ENCODE data around the gene DNASE1.

The DNASE1 gene

DNA sequence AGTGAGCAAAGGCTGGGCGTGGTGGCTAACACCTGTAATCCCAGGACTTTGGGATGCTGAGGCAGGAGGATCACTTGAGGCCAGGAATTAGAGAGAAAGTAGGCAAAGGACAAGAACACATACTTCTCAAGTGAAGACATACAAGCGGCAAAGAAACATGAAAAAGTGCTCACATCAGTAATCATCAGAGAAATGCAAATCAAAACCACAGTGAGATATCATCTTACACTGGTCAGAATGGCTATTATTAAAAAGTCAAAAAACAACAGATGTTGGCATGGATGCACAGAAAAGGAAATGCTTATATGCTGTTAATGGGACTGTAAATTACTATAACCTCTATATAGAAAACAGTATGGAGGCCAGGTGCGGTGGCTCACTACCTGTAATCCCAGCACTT is 30.8 kb upstream of the DNASE1 start:
- H3K4me3 ChIP-seq (ENCODE audit: low read depth, low read length) = no peak overlapping the region
- TF ChIP-seq, protein P1, sequence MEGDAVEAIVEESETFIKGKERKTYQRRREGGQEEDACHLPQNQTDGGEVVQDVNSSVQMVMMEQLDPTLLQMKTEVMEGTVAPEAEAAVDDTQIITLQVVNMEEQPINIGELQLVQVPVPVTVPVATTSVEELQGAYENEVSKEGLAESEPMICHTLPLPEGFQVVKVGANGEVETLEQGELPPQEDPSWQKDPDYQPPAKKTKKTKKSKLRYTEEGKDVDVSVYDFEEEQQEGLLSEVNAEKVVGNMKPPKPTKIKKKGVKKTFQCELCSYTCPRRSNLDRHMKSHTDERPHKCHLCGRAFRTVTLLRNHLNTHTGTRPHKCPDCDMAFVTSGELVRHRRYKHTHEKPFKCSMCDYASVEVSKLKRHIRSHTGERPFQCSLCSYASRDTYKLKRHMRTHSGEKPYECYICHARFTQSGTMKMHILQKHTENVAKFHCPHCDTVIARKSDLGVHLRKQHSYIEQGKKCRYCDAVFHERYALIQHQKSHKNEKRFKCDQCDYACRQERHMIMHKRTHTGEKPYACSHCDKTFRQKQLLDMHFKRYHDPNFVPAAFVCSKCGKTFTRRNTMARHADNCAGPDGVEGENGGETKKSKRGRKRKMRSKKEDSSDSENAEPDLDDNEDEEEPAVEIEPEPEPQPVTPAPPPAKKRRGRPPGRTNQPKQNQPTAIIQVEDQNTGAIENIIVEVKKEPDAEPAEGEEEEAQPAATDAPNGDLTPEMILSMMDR (IDR thresholded peaks at IDR 0.05; ENCODE audit: insufficient read depth, low read length, missing control alignments) = no peak
- CTCF ChIA-PET = interaction anchor here (0.8 kb wide), 1 partner anchor 88 kb away, joined by 4 read pairs; no protein-coding TSS in a partner anchor
- no peak for DNase-seq (ENCODE audit: low read depth, low spot score)
- POLR2A ChIA-PET = no interaction called here

DNA sequence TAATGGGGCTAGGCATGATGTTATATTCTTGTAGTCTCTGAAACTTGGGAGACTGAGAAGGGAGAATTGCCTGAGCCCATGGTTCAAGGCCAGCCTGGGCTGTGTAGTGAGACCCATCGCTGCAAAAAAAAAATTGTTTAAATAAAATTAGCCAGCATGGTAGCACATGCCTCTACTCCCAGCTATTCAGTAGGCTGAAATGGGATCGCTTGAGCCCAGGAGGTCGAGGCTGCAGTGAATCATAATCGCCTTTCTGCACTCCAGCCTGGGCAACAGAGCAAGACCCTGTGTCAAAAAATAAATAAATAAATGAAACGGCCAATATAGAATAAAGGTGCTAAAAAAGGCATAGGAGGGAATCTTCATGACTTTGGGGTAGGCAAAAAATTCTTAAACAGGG is 29.2 kb upstream of the DNASE1 start:
- ChIA-PET CTCF (no interaction called here), POLR2A (no interaction called here)
- DNase-seq (ENCODE audit: low read depth, low spot score) = no peak
- TF ChIP-seq, protein P1 (IDR thresholded peaks at IDR 0.05; ENCODE audit: insufficient read depth, low read length, missing control alignments) = no peak
- H3K4me3 ChIP-seq (ENCODE audit: low read depth, low read length) = no peak overlapping the region

DNA sequence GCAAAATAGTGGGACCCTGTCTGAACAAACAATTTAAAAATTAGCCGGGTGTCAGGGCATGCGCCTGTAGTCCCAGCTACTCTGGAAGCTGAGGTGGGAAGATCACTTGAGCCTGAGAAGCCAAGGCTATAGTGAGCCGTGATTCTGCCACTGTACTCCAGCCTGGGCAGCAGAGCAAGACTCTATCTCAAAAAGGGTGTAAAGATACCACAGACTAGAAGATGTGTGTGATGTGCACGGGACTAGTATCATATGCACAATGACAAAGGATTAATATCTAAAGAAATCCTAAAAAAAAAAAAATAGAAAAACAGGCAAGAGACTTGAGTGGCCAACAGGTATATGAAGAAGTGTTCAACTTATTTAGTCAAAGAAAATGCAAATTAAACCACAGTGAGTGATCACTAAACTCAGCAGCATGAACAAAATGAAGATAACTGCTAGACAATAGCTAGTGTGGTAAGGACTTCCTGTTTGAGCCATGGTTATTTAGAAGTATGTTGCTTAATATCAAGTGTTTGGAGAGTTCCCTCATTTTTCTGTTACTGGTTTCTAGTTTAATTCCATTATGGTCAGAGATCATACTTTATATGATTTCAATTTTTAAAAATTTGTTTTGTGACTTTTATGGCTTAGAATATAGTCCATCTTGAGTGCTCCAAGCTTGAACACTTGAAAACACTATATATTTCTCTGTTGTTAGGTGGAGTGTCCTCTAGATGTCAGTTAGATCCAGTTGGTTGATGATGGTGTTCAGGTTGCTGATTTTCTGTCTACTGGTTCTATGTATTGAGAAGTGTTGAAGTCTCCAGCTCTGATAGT is 28.4 kb upstream of the DNASE1 start:
- no peak overlapping the region for H3K4me3 ChIP-seq (ENCODE audit: low read depth, low read length)
- ChIA-PET POLR2A (no interaction called here), CTCF (interaction anchor here (1.2 kb wide), 1 partner anchor 10 kb away, joined by 5 read pairs; no protein-coding TSS in a partner anchor)
- no peak for DNase-seq (ENCODE audit: low read depth, low spot score)
- TF ChIP-seq, protein P1 (IDR thresholded peaks at IDR 0.05; ENCODE audit: insufficient read depth, low read length, missing control alignments) = no peak

DNA sequence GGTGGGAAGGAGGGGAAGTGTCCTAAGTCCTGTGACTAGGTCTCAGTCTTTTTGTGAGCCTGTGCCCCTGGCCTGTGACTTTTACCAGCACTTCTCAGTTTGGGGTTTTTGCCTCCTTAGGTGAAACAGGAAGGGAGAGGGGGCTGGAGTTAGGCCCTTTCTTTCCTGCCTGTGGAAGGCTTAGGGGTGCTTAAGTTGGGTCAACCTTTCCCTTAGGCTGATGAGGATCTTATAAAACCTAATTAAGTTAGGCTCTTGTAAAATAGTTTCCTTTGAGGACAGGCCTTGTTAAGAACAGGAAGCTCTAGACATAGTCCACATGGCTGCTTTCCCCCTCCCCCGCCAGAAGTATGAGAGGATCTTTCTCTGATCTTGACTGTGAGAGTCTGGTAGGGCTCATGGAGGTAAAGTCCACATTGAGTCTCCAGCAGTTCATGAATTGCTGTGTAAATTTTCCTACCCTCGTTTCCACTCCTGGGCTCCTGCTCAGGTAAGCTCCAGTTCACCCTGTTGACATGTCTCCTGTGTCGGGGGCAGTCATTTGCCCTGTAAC is 17.0 kb upstream of the DNASE1 start:
- H3K4me3 ChIP-seq (ENCODE audit: low read depth, low read length) = no peak overlapping the region
- TF ChIP-seq, protein P1 (IDR thresholded peaks at IDR 0.05; ENCODE audit: insufficient read depth, low read length, missing control alignments) = no peak
- CTCF ChIA-PET = no interaction called here
- POLR2A ChIA-PET = no interaction called here
- DNase-seq (ENCODE audit: low read depth, low spot score) = no peak

DNA sequence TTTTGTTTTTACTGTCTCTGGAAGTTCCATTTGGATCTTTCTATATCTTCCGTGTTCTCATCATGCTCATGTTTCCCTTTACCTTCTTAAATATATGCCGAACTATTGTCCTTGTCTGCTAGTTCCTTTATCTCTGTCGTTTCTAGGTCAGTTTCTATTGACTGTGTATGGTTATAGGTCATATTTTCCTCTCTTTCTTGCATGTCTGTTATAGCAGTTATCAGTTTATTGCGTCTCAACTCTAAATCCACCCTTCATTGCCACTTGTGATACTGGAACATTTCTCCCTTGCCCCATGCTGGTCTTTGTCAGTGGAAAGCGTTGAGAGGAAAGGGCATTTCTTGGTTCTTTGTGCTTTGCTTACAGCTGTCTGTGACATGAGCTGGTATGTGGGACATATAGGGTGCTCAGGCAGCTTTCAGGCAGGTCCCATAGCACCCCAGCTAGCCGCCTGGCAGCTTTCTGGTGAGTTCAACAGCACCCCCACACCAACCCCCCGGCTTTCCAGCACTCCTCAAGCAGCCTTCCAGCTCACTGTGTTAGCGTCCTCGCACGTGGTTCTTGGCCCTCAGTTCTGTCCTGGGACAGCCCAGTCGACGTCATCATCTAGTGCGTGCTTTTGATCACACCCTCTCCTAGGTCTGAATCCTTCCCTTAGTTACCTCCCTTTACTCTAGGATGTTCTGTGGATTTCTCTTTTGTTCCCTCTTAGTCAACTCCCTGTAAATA is 15.4 kb upstream of the DNASE1 start:
- H3K4me3 ChIP-seq (ENCODE audit: low read depth, low read length) = no peak overlapping the region
- ChIA-PET POLR2A (no interaction called here), CTCF (interaction anchor here (0.8 to 1.3 kb wide), 2 partner anchors 11 to 15 kb away, joined by 3 read pairs; no protein-coding TSS in a partner anchor)
- no peak for DNase-seq (ENCODE audit: low read depth, low spot score)
- TF ChIP-seq, protein P1 (IDR thresholded peaks at IDR 0.05; ENCODE audit: insufficient read depth, low read length, missing control alignments) = no peak

DNA sequence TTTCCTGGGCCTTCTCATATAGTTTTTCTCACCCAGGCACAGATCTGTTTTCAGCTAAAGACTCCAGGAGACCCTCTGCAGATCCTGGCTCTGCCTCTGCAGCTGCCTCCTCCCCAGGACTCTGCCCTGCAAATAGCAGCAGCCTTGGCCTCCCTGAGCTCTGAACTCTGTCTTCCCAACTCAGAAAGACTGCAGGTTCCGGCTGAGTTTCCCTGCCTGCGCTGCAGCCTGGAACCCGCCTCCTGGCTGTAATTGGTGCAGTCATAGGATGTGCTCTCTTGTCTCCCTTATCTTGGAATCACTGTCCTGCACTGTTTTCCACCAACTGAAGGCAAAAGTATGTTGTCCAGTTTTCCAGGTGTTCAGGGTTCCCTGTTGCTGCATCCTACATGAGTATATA is 14.3 kb upstream of the DNASE1 start:
- CTCF ChIA-PET = interaction anchor here (0.8 to 1.3 kb wide), 2 partner anchors 10 to 14 kb away, joined by 3 read pairs; no protein-coding TSS in a partner anchor
- TF ChIP-seq, protein P1 (IDR thresholded peaks at IDR 0.05; ENCODE audit: insufficient read depth, low read length, missing control alignments) = no peak
- POLR2A ChIA-PET = no interaction called here
- no peak for DNase-seq (ENCODE audit: low read depth, low spot score)
- H3K4me3 ChIP-seq (ENCODE audit: low read depth, low read length) = no peak overlapping the region
